Stimulated activated CD8-positive, alpha-beta memory T cell treated with anti-CD3 and anti-CD28 coated beads, Interleukin-12 subunit alpha, Interleukin-12 subunit beta, amount 100 ng/mL, for 1 hour (primary cell): Measurements from ENCODE around the gene LRRC53.

Experiments used
- DNase-seq: peaks from one replicate; pipeline ENCODE4 v3.0.0-alpha.2; 2020; ENCODE audit warnings: low read depth

The LRRC53 gene

GRCh38 chr1:74512170-74512915 is at the start of gene LRRC53:
Gene LRRC53 (minus strand): TSS chr1:74512611. CDS start chr1:74483349, 29,262 bp downstream.
- DNase-seq = no peak

DNA sequence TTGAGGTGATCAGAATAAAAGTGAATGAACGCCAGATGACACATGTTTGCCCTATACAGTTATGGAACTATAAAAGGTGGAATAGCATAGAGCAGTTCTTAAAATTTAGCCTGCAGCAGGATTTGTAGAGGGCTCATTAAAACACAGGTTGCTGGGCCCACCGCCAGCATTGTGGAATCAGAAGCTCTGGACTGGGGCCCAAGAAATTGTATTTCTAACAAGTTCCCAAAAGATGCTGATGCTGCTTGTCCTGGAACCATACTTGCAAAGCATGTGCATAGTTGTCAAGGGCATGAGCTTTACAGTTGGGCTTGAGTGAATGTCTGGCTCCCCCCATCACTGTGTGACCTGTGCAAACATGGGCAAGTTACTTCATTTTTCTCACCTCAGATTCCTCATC is 37.5 kb upstream of the LRRC53 start:
- no peak for DNase-seq

DNA sequence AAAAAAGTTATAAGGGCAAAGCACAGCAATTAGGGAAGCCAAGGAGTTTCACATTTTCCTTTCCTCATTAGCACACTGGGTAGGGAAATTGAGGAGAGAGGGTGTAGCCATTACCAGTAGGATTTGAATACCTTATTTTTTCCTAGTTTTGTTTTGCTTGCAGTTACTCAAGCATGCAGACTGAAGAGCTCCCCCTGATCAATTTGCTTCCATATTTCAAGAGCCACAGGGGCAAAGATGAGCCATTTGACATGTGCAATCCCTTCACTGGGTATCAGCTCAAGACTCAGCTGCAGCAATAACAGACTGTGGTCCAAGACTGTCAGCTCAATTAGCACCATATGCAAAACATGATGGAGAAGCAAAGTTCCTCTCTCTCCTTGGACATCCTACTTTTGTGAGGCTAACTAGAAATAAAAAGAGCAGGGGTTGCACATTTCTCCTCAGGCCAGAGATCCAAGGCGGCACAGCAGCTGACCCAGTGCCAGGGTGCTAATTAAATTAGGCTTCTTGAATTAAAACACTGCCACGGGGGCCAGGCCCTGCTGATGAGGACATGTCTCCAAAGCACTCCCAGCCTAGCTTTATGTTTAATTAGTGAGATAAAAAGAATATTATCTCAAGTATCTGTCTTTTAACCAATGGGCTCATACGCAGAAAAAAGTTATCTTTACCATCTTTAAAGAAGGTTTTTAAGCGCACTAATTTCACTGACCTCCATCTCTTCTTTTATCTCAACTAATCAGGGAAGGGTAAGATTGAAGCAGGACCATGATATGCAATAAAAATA is 36.7 kb upstream of the LRRC53 start:
- DNase-seq = no peak

- DNase-seq = no peak
Observed at GRCh38 chr1:74545821-74546220, 33.4 kb upstream of the LRRC53 start.

DNA sequence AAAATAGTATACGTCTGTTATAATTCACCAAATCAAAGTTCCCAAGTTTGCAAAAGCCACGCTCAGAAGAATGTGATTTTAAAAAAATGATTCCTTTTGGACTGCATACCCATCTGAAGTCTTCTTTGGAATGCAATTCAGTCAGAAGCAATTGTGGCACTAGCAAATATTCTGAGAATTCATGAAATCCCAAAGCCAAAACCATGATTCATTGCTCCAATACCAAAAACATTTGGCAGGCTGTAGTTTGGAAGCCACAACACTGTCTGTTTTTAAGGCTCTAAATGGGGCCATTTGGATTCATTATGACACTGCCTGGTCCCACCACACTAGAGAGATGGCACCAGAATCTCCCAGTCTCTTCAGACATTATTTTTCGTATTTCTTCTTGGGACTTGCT is 21.8 kb upstream of the LRRC53 start:
- no peak for DNase-seq

- no peak for DNase-seq
Observed at GRCh38 chr1:74531796-74532195, 19.4 kb upstream of the LRRC53 start.

DNA sequence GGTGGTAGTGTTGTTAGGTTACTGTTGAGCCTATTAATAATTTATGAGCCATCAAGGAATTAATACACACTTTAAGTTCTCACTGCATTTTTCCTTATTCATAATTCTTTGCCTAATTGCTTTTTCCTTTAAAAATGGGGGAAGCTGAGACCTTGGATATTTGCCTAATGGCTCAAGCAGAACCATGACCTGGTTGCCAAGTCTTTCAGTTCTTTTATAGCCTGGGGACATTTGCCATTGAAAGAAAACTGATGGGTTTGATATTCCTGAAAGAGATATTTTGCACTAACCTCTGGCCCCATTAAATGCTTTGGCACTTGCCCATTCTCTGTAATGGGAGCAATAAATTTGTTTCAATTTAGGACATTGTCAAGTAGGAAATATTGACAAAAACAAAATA is 18.5 kb upstream of the LRRC53 start:
- DNase-seq = no peak

GRCh38 chr1:74528123-74528522 is 15.7 kb upstream of the LRRC53 start:
- no peak for DNase-seq

DNA sequence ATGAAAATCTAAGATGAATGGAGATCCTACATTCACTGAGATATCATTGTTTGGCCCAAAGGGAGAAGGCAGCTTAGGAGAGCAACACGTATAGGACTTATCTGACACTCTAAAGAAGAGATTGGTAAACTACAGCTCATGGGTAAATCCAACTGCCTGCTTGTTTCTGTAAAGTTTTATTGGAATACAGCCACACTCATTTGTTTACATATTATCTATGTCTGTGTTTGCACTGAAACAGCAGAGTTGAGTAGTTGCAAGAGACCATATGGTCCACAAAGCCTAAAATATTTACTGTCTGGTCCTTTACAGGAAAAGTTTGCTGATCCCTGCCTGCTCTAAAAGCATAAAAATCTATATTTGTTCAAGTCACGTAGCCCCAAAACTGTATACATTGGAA is 14.3 kb upstream of the LRRC53 start:
- DNase-seq = no peak

DNA sequence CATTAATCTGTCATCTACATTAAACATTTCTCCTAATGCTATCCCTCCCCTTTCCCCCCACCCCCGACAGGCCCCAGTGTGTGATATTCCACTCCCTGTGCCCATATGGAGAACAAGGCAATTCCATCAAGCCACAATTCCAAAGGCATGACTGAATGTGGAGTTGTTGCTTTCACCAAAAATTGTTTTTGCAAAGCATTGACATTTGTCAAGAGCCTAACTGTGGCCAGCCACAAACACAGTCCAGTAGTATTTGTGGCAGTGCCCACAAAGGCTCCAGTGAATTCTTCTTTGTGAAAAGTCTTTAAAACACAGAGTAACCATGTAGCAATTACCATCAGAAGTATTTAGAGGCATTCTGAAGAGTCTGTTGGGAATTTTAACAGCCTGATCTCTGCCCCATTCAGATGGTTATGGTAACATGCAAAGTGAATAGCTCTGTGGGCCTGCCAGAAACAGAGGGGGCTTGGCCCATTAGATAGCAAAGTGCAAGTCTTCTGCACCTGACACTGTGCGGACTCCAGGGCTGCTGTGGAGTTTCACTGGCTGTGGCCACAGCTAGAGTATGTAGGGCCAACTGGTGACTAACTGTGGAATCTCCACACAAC is 11.6 kb upstream of the LRRC53 start:
- no peak for DNase-seq

GRCh38 chr1:74522148-74522547 is 9.7 kb upstream of the LRRC53 start:
- no peak for DNase-seq

GRCh38 chr1:74517599-74518051 is 5.2 kb upstream of the LRRC53 start:
- no peak for DNase-seq

GRCh38 chr1:74513411-74514300 is 1.2 kb upstream of the LRRC53 start:
- DNase-seq = no peak

DNA sequence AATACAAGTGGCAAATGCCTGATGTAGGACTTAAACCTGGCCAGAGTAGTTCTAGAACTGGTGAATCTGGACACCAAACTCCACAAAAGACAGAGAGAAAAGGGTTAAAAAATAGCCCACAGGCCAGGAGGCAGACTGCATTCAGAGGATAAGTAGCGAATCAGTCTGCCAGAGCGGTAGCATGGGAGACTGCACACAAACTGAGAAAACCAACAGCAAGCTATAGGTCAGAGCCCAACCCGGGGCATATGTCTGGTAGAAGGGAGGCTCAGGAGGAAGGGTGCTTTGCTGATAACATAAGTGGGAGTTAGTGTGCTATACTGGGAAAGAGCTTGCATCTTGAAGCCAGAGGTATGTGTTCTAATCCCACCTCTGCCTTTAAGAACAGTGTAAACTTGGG is 4.0 kb downstream of the LRRC53 start:
- no peak for DNase-seq

DNA sequence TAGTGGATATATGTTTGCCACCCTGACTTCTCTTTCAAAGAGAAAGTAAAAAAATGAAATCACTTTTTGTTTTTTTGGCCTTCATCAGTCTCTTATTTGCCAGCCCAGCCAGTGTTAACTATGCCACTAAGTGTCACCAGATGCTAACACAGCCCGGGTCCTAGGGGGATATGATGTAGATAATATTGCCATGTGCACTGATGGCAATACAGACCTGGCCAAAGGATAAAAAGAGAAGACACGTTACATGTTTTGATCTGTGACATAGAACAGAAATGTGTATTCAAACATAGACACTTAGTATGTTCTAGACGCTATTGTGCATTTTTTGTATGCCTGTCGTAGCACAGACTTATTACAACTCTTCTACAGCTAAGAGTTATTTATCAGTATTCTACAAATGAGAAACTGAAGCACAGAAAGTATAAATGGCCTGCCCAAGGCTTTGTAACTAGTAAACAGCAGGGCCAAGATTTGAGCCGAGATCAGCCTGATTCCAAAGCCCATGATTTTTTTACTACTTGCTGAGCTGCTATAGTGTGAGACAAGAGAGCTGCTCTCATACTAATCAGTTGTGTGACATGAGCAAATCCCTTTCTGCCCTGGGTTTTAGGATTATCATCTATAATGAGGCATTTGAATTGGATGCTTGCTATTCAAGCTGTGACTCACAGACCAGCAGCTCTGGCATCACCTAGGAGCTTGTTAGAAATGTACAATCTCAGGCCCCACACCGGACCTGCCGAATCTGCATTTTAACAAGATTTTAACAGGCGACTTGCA is 6.3 kb downstream of the LRRC53 start:
- DNase-seq = no peak

DNA sequence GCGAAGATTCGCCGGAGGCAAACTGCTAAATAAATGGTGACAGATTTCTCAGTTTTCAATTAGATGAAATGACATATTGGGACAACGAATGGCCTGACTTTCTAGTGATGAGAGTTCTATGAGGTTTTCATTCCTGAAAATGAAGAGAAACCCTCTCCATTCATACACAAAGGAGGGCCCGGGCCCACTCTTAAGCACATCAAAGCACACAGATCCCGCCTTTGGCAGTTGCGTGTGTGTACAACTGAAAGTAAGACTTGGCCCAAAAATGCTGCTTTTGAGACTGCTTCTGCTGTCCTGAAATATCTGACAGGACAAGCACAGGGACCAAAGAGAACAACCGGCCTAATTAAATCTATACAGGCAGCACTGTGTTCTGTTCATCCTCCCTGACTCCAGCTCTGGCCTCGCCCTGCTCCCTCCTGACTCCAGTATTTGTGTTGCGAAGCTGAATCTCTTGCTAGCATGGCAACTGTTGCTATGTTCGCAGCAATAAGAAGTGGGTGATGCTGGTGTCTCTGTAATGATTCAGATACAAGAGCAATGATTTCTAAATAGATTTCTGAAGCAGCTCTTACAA is 7.4 kb downstream of the LRRC53 start:
- no peak for DNase-seq

- DNase-seq = no peak
Observed at GRCh38 chr1:74504125-74504932, 8.1 kb downstream of the LRRC53 start.

- DNase-seq = no peak
Observed at GRCh38 chr1:74502858-74503257, 9.6 kb downstream of the LRRC53 start.

GRCh38 chr1:74502432-74502831 is 10.0 kb downstream of the LRRC53 start:
- DNase-seq = no peak

DNA sequence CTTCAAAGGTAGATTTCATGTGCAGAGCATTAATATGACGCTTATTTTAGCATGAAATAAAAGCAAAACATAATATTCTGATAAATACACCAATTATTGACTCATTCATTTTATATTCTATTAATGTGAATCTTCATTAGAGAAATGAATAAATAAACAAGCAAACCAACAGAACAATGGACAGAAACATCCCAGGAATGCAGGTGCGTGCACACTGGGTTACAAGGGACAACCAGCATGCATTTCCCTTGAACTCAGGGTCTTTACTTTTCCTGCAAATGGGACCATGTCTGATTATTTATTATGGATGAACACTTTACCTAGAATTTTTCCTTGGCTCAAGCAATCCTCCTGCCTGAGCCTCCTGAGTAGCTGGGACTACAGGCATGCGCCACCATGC is 13.5 kb downstream of the LRRC53 start:
- DNase-seq = no peak
